Activated B cell treated with CpG ODN at 0.5 μM for 24 hours (primary cell): ENCODE data around the gene NAPSA. TPM values are rescaled to one million over a fixed set of nuclear protein-coding genes. Genes with fewer than 3 reads are reported as not detected.

Experiments used
- ATAC-seq: fragments of 200-7000 bp; cut with Tn5 transposase; one replicate; pipeline ENCODE4 v1.10.0; 2021; ENCODE audit warnings: low read depth, mild to moderate bottlenecking, moderate library complexity
- CTCF ChIA-PET: fragments of 350-600 bp; sonication (Branson Sonifier 250); formaldehyde crosslinking; loops from one replicate; lab custom pipeline; 2021; ENCODE audit warnings: antibody characterized with exemption; lab: Charles Lee
- POLR2A ChIA-PET: fragments of 350-600 bp; sonication (Branson Sonifier 250); formaldehyde crosslinking; loops from one replicate; lab custom pipeline; 2021; ENCODE audit warnings: antibody characterized with exemption; lab: Charles Lee
- DNase-seq: peaks from one replicate; pipeline ENCODE4 v3.0.0; 2022
- H3K27ac Mint-ChIP-seq: one replicate; pipeline ENCODE4 v1.8.0; 2020; ENCODE audit warnings: mixed read lengths
- H3K27me3 Mint-ChIP-seq: one replicate; pipeline ENCODE4 v1.8.0; 2021; ENCODE audit warnings: mixed read lengths
- H3K36me3 Mint-ChIP-seq: one replicate; pipeline ENCODE4 v1.8.0; 2021; ENCODE audit warnings: low read depth, mixed read lengths
- H3K4me1 Mint-ChIP-seq: one replicate; pipeline ENCODE4 v1.8.0; 2021; ENCODE audit warnings: mixed read lengths
- H3K4me3 Mint-ChIP-seq: one replicate; pipeline ENCODE4 v1.8.0; 2020; ENCODE audit warnings: mild to moderate bottlenecking, mixed read lengths
- H3K9me3 Mint-ChIP-seq: one replicate; pipeline ENCODE4 v1.8.0; 2020; ENCODE audit warnings: mixed read lengths
- CTCF ChIP-seq: fragments of 200-600 bp; IDR thresholded peaks from one replicate; pipeline ENCODE4 v1.8.0; 2022; ENCODE audit warnings: antibody characterized with exemption, mild to moderate bottlenecking
- intact Hi-C: fragments of 100-400 bp; cut with micrococcal nuclease; formaldehyde crosslinking; loops from one replicate; pipeline ENCODE4 v1.15.1; 2024
- total RNA-seq: library from RNA; stranded (reverse); gene quantifications from 2 replicates; pipeline ENCODE4 v1.2.3, GENCODE V29; 2022

The NAPSA gene
- total RNA-seq, 1 donor from 2014 or later: 2.4 TPM

GRCh38 chr19:50380751-50381151 is 15.3 kb upstream of the NAPSA start:
- Mint-ChIP-seq H3K27me3 (no peaks in the 10 kb centered on the region), H3K4me3 (no peak overlapping the region), H3K36me3 (peaks cover 61% of the 10 kb centered on the region), H3K27ac (peak overlapping the region; percentile 65), H3K4me1 (peaks cover 37% of the 10 kb centered on the region), H3K9me3 (no peaks in the 10 kb centered on the region)
- ATAC-seq (no peak), DNase-seq (no peak)
- intact Hi-C loops: no loop called here
- ChIA-PET POLR2A (interaction anchor here (0.9 to 1.0 kb wide), 2 partner anchors 12 to 17 kb away, joined by 3 to 4 read pairs; no protein-coding TSS in a partner anchor), CTCF (no interaction called here)
- no peak for TF ChIP-seq CTCF

- Mint-ChIP-seq H3K27ac (no peak overlapping the region), H3K36me3 (peaks cover 61% of the 10 kb centered on the region), H3K27me3 (no peaks in the 10 kb centered on the region), H3K4me3 (no peak overlapping the region), H3K4me1 (peaks cover 35% of the 10 kb centered on the region), H3K9me3 (no peaks in the 10 kb centered on the region)
- DNase-seq (no peak), ATAC-seq (no peak)
- ChIA-PET CTCF (no interaction called here), POLR2A (interaction anchor here (1.0 kb wide), 1 partner anchor 16 kb away, joined by 4 read pairs; no protein-coding TSS in a partner anchor)
- no peak for TF ChIP-seq CTCF
- intact Hi-C loops: no loop called here
Measured at GRCh38 chr19:50380137-50380536, 14.7 kb upstream of the NAPSA start.

GRCh38 chr19:50379602-50380001 is 14.2 kb upstream of the NAPSA start:
- ChIA-PET CTCF (no interaction called here), POLR2A (interaction anchor here (0.5 to 1.0 kb wide), 2 partner anchors 16 to 946 kb away, joined by 3 to 4 read pairs; no protein-coding TSS in a partner anchor)
- H3K27me3 Mint-ChIP-seq: no peaks in the 10 kb centered on the region
- peaks cover 29% of the 10 kb centered on the region for H3K4me1 Mint-ChIP-seq
- intact Hi-C loops: loop anchor here (5.0 kb wide), 1 partner anchor 37 kb away; no protein-coding TSS in a partner anchor
- no peak overlapping the region for H3K27ac Mint-ChIP-seq
- DNase-seq (no peak), ATAC-seq (no peak)
- H3K4me3 Mint-ChIP-seq: no peak overlapping the region
- no peaks in the 10 kb centered on the region for H3K9me3 Mint-ChIP-seq
- H3K36me3 Mint-ChIP-seq: peaks cover 61% of the 10 kb centered on the region
- no peak for TF ChIP-seq CTCF

DNA sequence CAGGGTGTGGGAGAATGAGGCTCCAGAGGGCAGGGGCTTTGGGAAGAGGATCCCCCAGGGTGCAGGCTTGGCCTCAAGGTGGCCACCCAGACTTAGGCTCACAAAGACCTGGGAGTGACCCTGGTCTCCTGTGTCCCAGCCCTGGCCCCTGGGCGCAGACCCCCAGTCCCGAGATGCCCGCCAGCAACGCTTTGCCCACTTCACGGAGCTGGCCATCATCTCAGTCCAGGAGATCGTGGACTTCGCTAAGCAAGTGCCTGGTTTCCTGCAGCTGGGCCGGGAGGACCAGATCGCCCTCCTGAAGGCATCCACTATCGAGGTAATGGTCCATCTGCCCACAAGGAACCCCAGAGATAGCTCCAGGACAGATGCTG is 13.4 kb upstream of the NAPSA start:
- Mint-ChIP-seq H3K4me1 (peaks cover 22% of the 10 kb centered on the region), H3K9me3 (no peaks in the 10 kb centered on the region), H3K36me3 (peaks cover 56% of the 10 kb centered on the region), H3K27ac (peak overlapping the region; percentile 9), H3K4me3 (no peak overlapping the region), H3K27me3 (no peaks in the 10 kb centered on the region)
- intact Hi-C loops: loop anchor here (5.0 kb wide), 1 partner anchor 37 kb away; no protein-coding TSS in a partner anchor
- ChIA-PET CTCF (no interaction called here), POLR2A (interaction anchor here (0.5 to 0.9 kb wide), 2 partner anchors 37 to 945 kb away, joined by 3 read pairs; no protein-coding TSS in a partner anchor)
- ATAC-seq (no peak), DNase-seq (no peak)
- TF ChIP-seq CTCF: no peak

DNA sequence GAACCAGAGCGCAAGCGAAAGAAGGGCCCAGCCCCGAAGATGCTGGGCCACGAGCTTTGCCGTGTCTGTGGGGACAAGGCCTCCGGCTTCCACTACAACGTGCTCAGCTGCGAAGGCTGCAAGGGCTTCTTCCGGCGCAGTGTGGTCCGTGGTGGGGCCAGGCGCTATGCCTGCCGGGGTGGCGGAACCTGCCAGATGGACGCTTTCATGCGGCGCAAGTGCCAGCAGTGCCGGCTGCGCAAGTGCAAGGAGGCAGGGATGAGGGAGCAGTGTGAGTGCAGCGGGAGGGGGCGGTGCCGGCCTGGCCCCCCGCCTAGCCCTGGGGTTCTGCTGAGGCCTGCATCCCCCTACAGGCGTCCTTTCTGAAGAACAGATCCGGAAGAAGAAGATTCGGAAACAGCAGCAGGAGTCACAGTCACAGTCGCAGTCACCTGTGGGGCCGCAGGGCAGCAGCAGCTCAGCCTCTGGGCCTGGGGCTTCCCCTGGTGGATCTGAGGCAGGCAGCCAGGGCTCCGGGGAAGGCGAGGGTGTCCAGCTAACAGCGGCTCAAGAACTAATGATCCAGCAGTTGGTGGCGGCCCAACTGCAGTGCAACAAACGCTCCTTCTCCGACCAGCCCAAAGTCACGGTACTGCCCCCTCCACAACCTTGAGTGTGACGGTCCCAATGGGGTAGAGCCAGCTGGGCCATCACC is 12.9 kb upstream of the NAPSA start:
- ChIA-PET POLR2A (interaction anchor here (0.6 to 0.9 kb wide), 2 partner anchors 16 to 37 kb away, joined by 3 read pairs; no protein-coding TSS in a partner anchor), CTCF (no interaction called here)
- ATAC-seq: no peak
- no peaks in the 10 kb centered on the region for H3K9me3 Mint-ChIP-seq
- no peaks in the 10 kb centered on the region for H3K27me3 Mint-ChIP-seq
- peak overlapping the region; percentile 32 for H3K4me3 Mint-ChIP-seq
- peaks cover 54% of the 10 kb centered on the region for H3K36me3 Mint-ChIP-seq
- intact Hi-C loops: loop anchor here (5.0 kb wide), 1 partner anchor 36 kb away; no protein-coding TSS in a partner anchor
- peaks cover 16% of the 10 kb centered on the region for H3K4me1 Mint-ChIP-seq
- peak overlapping the region; percentile 1 for H3K27ac Mint-ChIP-seq
- TF ChIP-seq CTCF: no peak
- DNase-seq: no peak
